Gastrocnemius medialis (tissue), 4 donors: ENCODE results near the gene ADAMTS18. TPM values are rescaled to one million over a fixed set of nuclear protein-coding genes. Genes with fewer than 3 reads are reported as not detected.
"Not testable (repeated sequence)": the region's sequence is repeated elsewhere in the genome, so short reads cannot be mapped to it uniquely, and the experiment has no call there.

Source experiments
- ATAC-seq, 2 donors: fragments of 150-250 bp; one replicate each; pipeline ENCODE4 v1.9.1; 2016
- DNase-seq, 2 donors: peaks; one replicate each; pipeline ENCODE4 v3.0.0-alpha.2; 2019
- H3K27ac ChIP-seq, 4 donors: fragments of 200-600 bp; sonication (generic); 1 replicate in 1 of 4; 2 replicates in 3 of 4; pipeline ENCODE4 v1.5.1; 2016 to 2018; ENCODE audit warnings: mild to moderate bottlenecking in 2 of 4, moderate library complexity in 1 of 4
- H3K27me3 ChIP-seq, 3 donors: fragments of 200-600 bp; sonication (generic) in 2 of 3; 1 replicate in 1 of 3; 2 replicates in 2 of 3; pipeline versions ENCODE4 v1.5.1 to v1.6.0; 2016 to 2019; ENCODE audit warnings: mild to moderate bottlenecking in 1 of 3, moderate library complexity in 1 of 3
- H3K36me3 ChIP-seq, 2 donors: fragments of 200-600 bp; sonication (generic) in 1 of 2; one replicate each; pipeline ENCODE4 v1.5.1; 2017 to 2018
- H3K4me1 ChIP-seq, 2 donors: fragments of 200-600 bp; sonication (generic) in 1 of 2; one replicate each; pipeline ENCODE4 v1.5.1; 2016 to 2017; ENCODE audit warnings: mild to moderate bottlenecking in 2 of 2
- H3K4me3 ChIP-seq, 4 donors: fragments of 200-600 bp; sonication (generic) in 3 of 4; 1 replicate in 1 of 4; 2 replicates in 3 of 4; pipeline ENCODE4 v1.5.1; 2016 to 2019; ENCODE audit warnings: mild to moderate bottlenecking in 2 of 4
- H3K9me3 ChIP-seq, 3 donors: fragments of 200-600 bp; sonication (generic) in 2 of 3; 1 replicate in 1 of 3; 2 replicates in 2 of 3; pipeline ENCODE4 v1.5.1; 2016 to 2019
- CTCF ChIP-seq, 5 experiments: fragments of 450-650 bp in 3 of 5; fragments of 200-600 bp in 2 of 5; sonication (generic) in 2 of 5; IDR thresholded peaks in 4 of 5; conservative IDR thresholded peaks in 1 of 5; 1 replicate in 4 of 5; 2 replicates in 1 of 5; pipeline ENCODE4 v1.5.1; 2016 to 2019; ENCODE audit warnings: antibody characterized with exemption in 5 of 5, mild to moderate bottlenecking in 3 of 5, moderate library complexity in 3 of 5
- POLR2A ChIP-seq, 2 donors: fragments of 450-650 bp; IDR thresholded peaks; one replicate each; pipeline ENCODE4 v1.6.1; 2017; ENCODE audit warnings: antibody characterized with exemption in 2 of 2, mild to moderate bottlenecking in 2 of 2, moderate library complexity in 2 of 2
- in situ Hi-C, 4 donors: fragments of 200-750 bp; cut with MboI; loops; one replicate each; pipeline versions ENCODE4 v1.15.0 to v1.8.0; 2017; ENCODE audit warnings: low sequenced_read_pairs in 4 of 4
- intact Hi-C: fragments of 100-400 bp; cut with DNase I; formaldehyde crosslinking; loops from one replicate; pipeline ENCODE4 v1.15.1; 2023; ENCODE audit warnings: low total_unique reads
- total RNA-seq, 4 donors: library from RNA; depleted of rRNA; stranded (reverse); fragments of >200 nt; gene quantifications; one replicate each; pipeline versions ENCODE4 v1.1.0 to v1.2.3, GENCODE V29; 2016

Gene ADAMTS18
- total RNA-seq, 4 donors from 2014 or later = 0.82 TPM; not detected in 3

- ATAC-seq = no peak
Measured at GRCh38 chr16:77282345-77282744, 152.5 kb downstream of the ADAMTS18 start.

DNA sequence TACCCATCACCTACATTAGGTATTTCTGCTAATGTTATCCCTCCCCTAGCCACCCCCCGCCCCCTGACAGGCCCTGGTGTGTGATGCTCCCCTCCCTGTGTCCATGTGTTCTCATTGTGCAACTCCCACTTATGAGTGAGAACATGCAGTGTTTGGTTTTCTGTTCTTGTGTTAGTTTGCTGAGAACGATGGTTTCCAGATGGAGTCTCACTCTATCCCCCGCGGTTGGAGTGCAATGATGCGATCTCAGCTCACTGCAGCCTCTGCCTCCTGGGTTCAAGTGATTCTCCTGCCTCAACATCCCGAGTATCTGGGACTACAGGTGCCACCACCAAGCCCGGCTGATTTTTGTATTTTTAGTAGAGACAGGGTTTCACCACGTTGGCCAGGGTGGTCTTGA, 155.5 kb downstream of the ADAMTS18 start:
- H3K27ac ChIP-seq, H3K4me1 ChIP-seq, ATAC-seq, intact Hi-C loops, DNase-seq, H3K9me3 ChIP-seq, H3K27me3 ChIP-seq, H3K4me3 ChIP-seq, H3K36me3 ChIP-seq, in situ Hi-C loops: not testable (repeated sequence)

More at GRCh38 chr16:77282345-77282744, 152.5 kb downstream of the ADAMTS18 start:
- H3K27me3 ChIP-seq = no peaks in the 10 kb centered on the region
- H3K4me3 ChIP-seq = no peak overlapping the region
- in situ Hi-C loops = no loop called here
- no peaks in the 10 kb centered on the region for H3K4me1 ChIP-seq
- TF ChIP-seq CTCF (IDR thresholded peaks at IDR 0.05 in 4 of 5, conservative IDR thresholded peaks at IDR 0.05 in 1 of 5) = no peak
- TF ChIP-seq POLR2A (IDR thresholded peaks at IDR 0.05) = no peak
- intact Hi-C loops = no loop called here
- H3K9me3 ChIP-seq = no peaks in the 10 kb centered on the region
- H3K36me3 ChIP-seq = no peaks in the 10 kb centered on the region
- no peak overlapping the region for H3K27ac ChIP-seq
- DNase-seq = no peak

- intact Hi-C loops = no loop called here
- H3K27ac ChIP-seq = no peak overlapping the region
Measured at GRCh38 chr16:77277571-77277970, 157.3 kb downstream of the ADAMTS18 start.

DNA sequence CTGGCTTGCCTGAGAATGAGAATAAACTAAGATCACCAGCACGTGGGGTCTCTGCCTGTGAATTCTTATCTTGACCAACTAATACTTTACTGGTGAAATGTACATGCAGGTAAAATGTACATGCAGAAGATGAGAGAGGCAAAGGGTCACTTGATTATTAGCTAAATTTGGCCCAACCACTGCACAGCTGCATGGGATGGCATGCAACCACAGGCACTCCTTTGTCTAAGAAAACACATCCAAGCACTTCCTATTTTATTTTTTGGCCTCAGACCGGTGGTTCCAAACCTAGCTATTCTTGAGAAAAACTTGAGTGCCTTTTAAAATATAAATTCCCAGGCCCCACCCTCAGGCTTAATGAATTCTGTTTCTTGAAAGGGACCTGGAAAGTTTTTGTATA, 157.7 kb downstream of the ADAMTS18 start:
- H3K9me3 ChIP-seq = no peaks in the 10 kb centered on the region
- DNase-seq (no peak), ATAC-seq (no peak)
- no peaks in the 10 kb centered on the region for H3K27me3 ChIP-seq
- no peak overlapping the region for H3K27ac ChIP-seq
- H3K4me1 ChIP-seq = no peaks in the 10 kb centered on the region
- TF ChIP-seq POLR2A (IDR thresholded peaks at IDR 0.05) (no peak), CTCF (IDR thresholded peaks at IDR 0.05 in 4 of 5, conservative IDR thresholded peaks at IDR 0.05 in 1 of 5) (no peak)
- in situ Hi-C loops (no loop called here), intact Hi-C loops (no loop called here)
- no peaks in the 10 kb centered on the region for H3K36me3 ChIP-seq
- no peak overlapping the region for H3K4me3 ChIP-seq

More at GRCh38 chr16:77277571-77277970, 157.3 kb downstream of the ADAMTS18 start:
- no peaks in the 10 kb centered on the region for H3K4me1 ChIP-seq
- no peaks in the 10 kb centered on the region for H3K36me3 ChIP-seq
- H3K9me3 ChIP-seq = no peaks in the 10 kb centered on the region
- in situ Hi-C loops = no loop called here
- H3K27me3 ChIP-seq = no peaks in the 10 kb centered on the region
- no peak for TF ChIP-seq POLR2A (IDR thresholded peaks at IDR 0.05)
- ATAC-seq (no peak), DNase-seq (no peak)
- no peak overlapping the region for H3K4me3 ChIP-seq

GRCh38 chr16:77276661-77277060, 158.2 kb downstream of the ADAMTS18 start:
- H3K36me3 ChIP-seq = no peaks in the 10 kb centered on the region
- TF ChIP-seq POLR2A (IDR thresholded peaks at IDR 0.05) = no peak
- intact Hi-C loops (no loop called here), in situ Hi-C loops (no loop called here)
- no peaks in the 10 kb centered on the region for H3K27me3 ChIP-seq
- H3K4me3 ChIP-seq = no peak overlapping the region
- H3K4me1 ChIP-seq = no peaks in the 10 kb centered on the region
- H3K9me3 ChIP-seq = no peaks in the 10 kb centered on the region
- DNase-seq (no peak), ATAC-seq (no peak)
- H3K27ac ChIP-seq = no peak overlapping the region

- H3K36me3 ChIP-seq, intact Hi-C loops, ATAC-seq, H3K9me3 ChIP-seq, H3K4me3 ChIP-seq, H3K27me3 ChIP-seq, H3K4me1 ChIP-seq, in situ Hi-C loops, DNase-seq, H3K27ac ChIP-seq: not testable (repeated sequence)
Measured at GRCh38 chr16:77275303-77275702, 159.5 kb downstream of the ADAMTS18 start.

DNA sequence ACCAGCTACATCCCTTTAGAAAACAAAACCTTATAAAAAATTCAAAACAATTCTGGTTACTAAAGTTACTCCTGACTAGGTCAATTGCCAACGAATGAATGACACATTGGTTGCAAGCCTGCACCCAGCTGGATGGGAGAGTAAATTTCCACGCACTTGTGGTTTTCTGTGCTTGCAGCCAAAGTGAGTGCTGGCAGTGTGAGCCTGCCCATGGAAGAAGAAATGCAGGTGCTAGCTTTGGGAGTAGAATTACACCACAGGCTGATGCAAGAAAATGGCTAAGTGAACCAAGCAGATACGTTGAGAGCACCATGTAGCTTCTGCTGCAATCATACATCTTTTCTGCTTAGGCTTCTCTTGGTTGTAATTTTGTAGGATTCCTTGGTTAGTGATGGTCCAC, 161.0 kb downstream of the ADAMTS18 start:
- Histone ChIP-seq H3K4me3 (no peak overlapping the region), H3K9me3 (no peaks in the 10 kb centered on the region), H3K27me3 (no peaks in the 10 kb centered on the region), H3K36me3 (no peaks in the 10 kb centered on the region), H3K27ac (no peak overlapping the region), H3K4me1 (no peaks in the 10 kb centered on the region)
- DNase-seq (no peak), ATAC-seq (no peak)
- intact Hi-C loops = no loop called here
- TF ChIP-seq POLR2A (IDR thresholded peaks at IDR 0.05) (no peak), CTCF (IDR thresholded peaks at IDR 0.05 in 4 of 5, conservative IDR thresholded peaks at IDR 0.05 in 1 of 5) (no peak)
- in situ Hi-C loops = no loop called here
